Peyer's patch (tissue), 4 donors: ENCODE results near the gene NACC1.
"Not testable (repeated sequence)": the region's sequence is repeated elsewhere in the genome, so short reads cannot be mapped to it uniquely, and the experiment has no call there.

Source experiments
- CTCF ChIP-seq, 6 experiments: fragments of 450-650 bp in 4 of 6; fragments of 200-600 bp in 2 of 6; sonication (generic) in 1 of 6; IDR thresholded peaks; one replicate each; pipeline ENCODE4 v1.5.1; 2017 to 2019; ENCODE audit warnings: antibody characterized with exemption in 6 of 6, mild to moderate bottlenecking in 3 of 6, moderate library complexity in 1 of 6
- POLR2A ChIP-seq, 2 donors: fragments of 450-650 bp; IDR thresholded peaks; one replicate each; pipeline ENCODE4 v1.5.1; 2017; ENCODE audit warnings: antibody characterized with exemption in 2 of 2, mild to moderate bottlenecking in 2 of 2, moderate library complexity in 2 of 2

GRCh38 chr19:13186688-13187087 is 68.6 kb downstream of the NACC1 start:
- TF ChIP-seq POLR2A, CTCF (IDR thresholded peaks at IDR 0.05): not testable (repeated sequence)
